ENCODE data around the gene GNG7. TPM values are rescaled to one million over a fixed set of nuclear protein-coding genes. Genes with fewer than 3 reads are reported as not detected.

Gene GNG7
- total RNA-seq, 1 experiment from 2014 or later: 9.6 TPM

GRCh38 chr19:2602391-2603181 lies 99.9 kb downstream of the GNG7 start:
- peak; percentile 58 for TF ChIP-seq ZNF121 (CRISPR knock-in tag; IDR thresholded peaks at IDR 0.05)
- TF ChIP-seq ESRRA (CRISPR knock-in tag; IDR thresholded peaks at IDR 0.05; ENCODE audit: borderline replicate concordance): no peak
- Mint-ChIP-seq H3K27ac (peak overlapping the region; percentile 84), H3K4me3 (peak overlapping the region; percentile 63), H3K9me3 (no peaks in the 10 kb centered on the region), H3K4me1 (peaks cover 19% of the 10 kb centered on the region), H3K27me3 (ENCODE audit: low read depth) (peaks cover 20% of the 10 kb centered on the region), H3K36me3 (peaks cover 2% of the 10 kb centered on the region; the same call in 1 of the 2 replicates)
- DNase-seq (ENCODE audit: low spot score) (peak; percentile 72), ATAC-seq (peak; percentile 72)
- ChIA-PET POLR2A (interaction anchor here (0.6 to 2.2 kb wide), 6 partner anchors 9 to 1505 kb away, joined by 3 to 28 read pairs (median 4); partner anchors contain the start of gene GADD45B), CTCF (interaction anchor here (0.9 to 3.4 kb wide), 9 partner anchors 9 to 139 kb away, joined by 4 to 35 read pairs (median 6); partner anchors contain the start of gene GADD45B)

- ChIA-PET CTCF (interaction anchor here (0.6 to 4.2 kb wide), 9 partner anchors 8 to 124 kb away, joined by 3 to 35 read pairs (median 4); partner anchors contain the start of gene GADD45B), POLR2A (no interaction called here)
- Mint-ChIP-seq H3K36me3 (peaks cover 2% of the 10 kb centered on the region; the same call in 1 of the 2 replicates), H3K27ac (peak overlapping the region; percentile 82; the same call in 1 of the 2 replicates), H3K27me3 (ENCODE audit: low read depth) (peaks cover 20% of the 10 kb centered on the region), H3K9me3 (no peaks in the 10 kb centered on the region), H3K4me3 (no peak overlapping the region), H3K4me1 (peaks cover 18% of the 10 kb centered on the region)
- TF ChIP-seq ZNF671 (CRISPR knock-in tag; IDR thresholded peaks at IDR 0.05): no peak
- no peak for TF ChIP-seq FOXJ3 (CRISPR knock-in tag; IDR thresholded peaks at IDR 0.05; ENCODE audit: borderline replicate concordance)
- TF ChIP-seq ATF2 (CRISPR knock-in tag; IDR thresholded peaks at IDR 0.05; ENCODE audit: borderline replicate concordance, low read depth): no peak
- TF ChIP-seq ZNF425 (CRISPR knock-in tag; conservative IDR thresholded peaks at IDR 0.05): no peak
- no peak for TF ChIP-seq IRF1 (CRISPR knock-in tag; IDR thresholded peaks at IDR 0.05)
- no peak for TF ChIP-seq NFYB (CRISPR knock-in tag; conservative IDR thresholded peaks at IDR 0.05; ENCODE audit: low read depth)
- no peak for TF ChIP-seq TP53 (CRISPR knock-in tag; IDR thresholded peaks at IDR 0.05)
- no peak for TF ChIP-seq MLX (CRISPR knock-in tag; IDR thresholded peaks at IDR 0.05)
- TF ChIP-seq IRF2 (CRISPR knock-in tag; IDR thresholded peaks at IDR 0.05; ENCODE audit: borderline replicate concordance, low read depth): no peak
- no peak for TF ChIP-seq ZNF281 (CRISPR knock-in tag; IDR thresholded peaks at IDR 0.05)
- TF ChIP-seq TCF7 (CRISPR knock-in tag; IDR thresholded peaks at IDR 0.05; ENCODE audit: low read depth): no peak
- ATAC-seq (no peak), DNase-seq (ENCODE audit: low spot score) (no peak)
Measured at GRCh38 chr19:2600914-2601870, 101.3 kb downstream of the GNG7 start.

Data from WTC11 (cell line).